Smooth muscle cell (in vitro differentiated cells): Measurements from ENCODE around the gene RPE. TPM values are rescaled to one million over a fixed set of nuclear protein-coding genes. Genes with fewer than 3 reads are reported as not detected.

Source experiments
- DNase-seq: peaks from one replicate; lab custom pipeline; 2025; ENCODE audit not compliant: unreplicated experiment; lab: John Stamatoyannopoulos, UW
- H2AFZ ChIP-seq: fragments of 200-600 bp; sonication (generic); 2 replicates; pipeline ENCODE4 v1.6.0; 2016; ENCODE audit warnings: antibody characterized with exemption, low read depth, mild to moderate bottlenecking
- H3F3A ChIP-seq: fragments of 200-600 bp; sonication (generic); 2 replicates; pipeline ENCODE4 v1.6.0; 2017; ENCODE audit warnings: antibody characterized with exemption, low read depth
- H3K27ac ChIP-seq: fragments of 200-600 bp; sonication (generic); 2 replicates; pipeline ENCODE4 v1.5.1; 2016; ENCODE audit warnings: low read depth, mild to moderate bottlenecking
- H3K27me3 ChIP-seq: fragments of 200-600 bp; sonication (generic); 2 replicates; pipeline ENCODE4 v1.6.1; 2016; ENCODE audit warnings: low read depth, mild to moderate bottlenecking
- H3K36me3 ChIP-seq: fragments of 200-600 bp; sonication (generic); 2 replicates; pipeline ENCODE4 v1.5.1; 2016; ENCODE audit warnings: low read depth
- H3K4me1 ChIP-seq: fragments of 200-600 bp; sonication (generic); 2 replicates; pipeline ENCODE4 v1.5.1; 2016; ENCODE audit warnings: low read depth
- H3K4me2 ChIP-seq: fragments of 200-600 bp; sonication (generic); 2 replicates; pipeline ENCODE4 v1.6.0; 2016; ENCODE audit warnings: mild to moderate bottlenecking
- H3K4me3 ChIP-seq: fragments of 200-600 bp; sonication (generic); 2 replicates; pipeline ENCODE4 v1.5.1; 2016; ENCODE audit warnings: mild to moderate bottlenecking
- H3K79me2 ChIP-seq: fragments of 200-600 bp; sonication (generic); 2 replicates; pipeline ENCODE4 v1.6.0; 2016; ENCODE audit warnings: low read depth, mild to moderate bottlenecking
- H3K9ac ChIP-seq: fragments of 200-600 bp; sonication (generic); 2 replicates; pipeline ENCODE4 v1.6.0; 2016; ENCODE audit warnings: low read depth
- H3K9me3 ChIP-seq: fragments of 200-600 bp; sonication (generic); replicated peaks from 2 replicates; pipeline ENCODE4 v1.5.1; 2016; ENCODE audit warnings: low read depth
- H4K20me1 ChIP-seq: fragments of 200-600 bp; sonication (generic); 2 replicates; pipeline ENCODE4 v1.6.0; 2016; ENCODE audit warnings: low read depth
- WGBS: methylation state at CpG from one replicate; pipeline ENCODE4 v1.1.7; 2016; ENCODE audit warnings: low lambda C conversion rate; 5-methylcytosine and 5-hydroxymethylcytosine counted together
- polyA plus RNA-seq: library from polyadenylated mRNA; unstranded; fragments of >200 nt; fragmentation: Nextera tagmentation; extraction: Ambion mirVana; gene quantifications from 2 replicates; pipeline ENCODE4 v1.2.1, GENCODE V29; 2016
- total RNA-seq: library from RNA; depleted of rRNA; stranded (reverse); fragments of >200 nt; gene quantifications from 2 replicates; pipeline ENCODE4 v1.2.3, GENCODE V29; 2014
- TF ChIP-seq, protein P1 (sequence below): fragments of 200-600 bp; sonication (generic); IDR thresholded peaks from 2 replicates; pipeline ENCODE4 v1.5.1; 2017; ENCODE audit warnings: borderline replicate concordance, mild to moderate bottlenecking, antibody characterized with exemption; ENCODE audit not compliant: insufficient read depth, poor library complexity, severe bottlenecking

RPE gene
- total and polyA plus RNA-seq, 2 experiments from 2014 or later: 25.1 to 64.3 TPM

DNA sequence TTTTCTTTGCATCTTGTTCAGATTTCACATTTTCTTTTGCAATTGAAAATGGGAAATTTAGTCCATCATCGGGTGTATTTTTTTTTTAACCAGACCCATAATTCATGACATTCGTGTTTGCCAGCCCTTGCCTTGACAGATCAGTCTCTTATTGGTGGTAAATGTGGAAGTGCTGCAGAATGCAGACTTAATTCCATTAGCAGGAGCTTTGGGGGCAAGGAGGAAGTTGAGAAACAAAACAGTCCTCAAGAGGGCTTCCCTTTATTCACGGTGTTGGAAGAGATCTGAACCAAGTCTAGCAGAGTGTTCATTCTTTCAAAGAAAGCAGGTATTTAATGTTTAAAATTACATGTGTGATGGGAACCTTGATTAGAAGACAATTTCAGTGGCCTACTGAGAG is 16.6 kb upstream of the RPE start:
- Histone ChIP-seq H3F3A (no peaks in the 10 kb centered on the region), H3K36me3 (no peaks in the 10 kb centered on the region), H4K20me1 (no peaks in the 10 kb centered on the region), H3K27me3 (peaks cover 11% of the 10 kb centered on the region), H3K27ac (no peak overlapping the region), H3K4me1 (no peaks in the 10 kb centered on the region), H3K9me3 (no peaks in the 10 kb centered on the region), H3K4me3 (no peak overlapping the region), H2AFZ (no peak overlapping the region), H3K79me2 (no peaks in the 10 kb centered on the region), H3K4me2 (no peak overlapping the region), H3K9ac (no peak overlapping the region)
- no peak for DNase-seq
- TF ChIP-seq, protein P1, sequence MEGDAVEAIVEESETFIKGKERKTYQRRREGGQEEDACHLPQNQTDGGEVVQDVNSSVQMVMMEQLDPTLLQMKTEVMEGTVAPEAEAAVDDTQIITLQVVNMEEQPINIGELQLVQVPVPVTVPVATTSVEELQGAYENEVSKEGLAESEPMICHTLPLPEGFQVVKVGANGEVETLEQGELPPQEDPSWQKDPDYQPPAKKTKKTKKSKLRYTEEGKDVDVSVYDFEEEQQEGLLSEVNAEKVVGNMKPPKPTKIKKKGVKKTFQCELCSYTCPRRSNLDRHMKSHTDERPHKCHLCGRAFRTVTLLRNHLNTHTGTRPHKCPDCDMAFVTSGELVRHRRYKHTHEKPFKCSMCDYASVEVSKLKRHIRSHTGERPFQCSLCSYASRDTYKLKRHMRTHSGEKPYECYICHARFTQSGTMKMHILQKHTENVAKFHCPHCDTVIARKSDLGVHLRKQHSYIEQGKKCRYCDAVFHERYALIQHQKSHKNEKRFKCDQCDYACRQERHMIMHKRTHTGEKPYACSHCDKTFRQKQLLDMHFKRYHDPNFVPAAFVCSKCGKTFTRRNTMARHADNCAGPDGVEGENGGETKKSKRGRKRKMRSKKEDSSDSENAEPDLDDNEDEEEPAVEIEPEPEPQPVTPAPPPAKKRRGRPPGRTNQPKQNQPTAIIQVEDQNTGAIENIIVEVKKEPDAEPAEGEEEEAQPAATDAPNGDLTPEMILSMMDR: no peak
- 80% methylated on average over 3 of the region's 3 CpGs for WGBS

DNA sequence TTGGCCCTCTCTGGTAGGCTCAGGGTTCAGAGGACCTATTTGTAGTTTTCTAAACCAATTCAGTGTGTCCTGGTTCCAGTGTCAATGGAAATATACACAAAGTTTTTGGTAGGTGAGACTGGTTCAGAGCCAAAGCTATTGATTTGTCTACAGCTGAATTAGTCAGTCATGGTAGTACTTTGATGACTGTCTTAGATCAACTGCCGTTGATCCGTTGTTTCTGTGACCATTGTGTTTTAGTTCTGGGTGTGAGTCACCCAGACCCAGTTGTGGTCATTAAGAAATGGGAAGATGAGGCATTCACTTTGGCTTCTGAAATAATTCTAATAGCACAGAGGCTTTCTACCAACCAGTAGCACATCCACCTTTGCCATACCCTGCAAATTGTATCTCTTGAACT is 16.0 kb upstream of the RPE start:
- WGBS: 84% methylated on average over 2 of the region's 2 CpGs
- no peak overlapping the region for H3K4me3 ChIP-seq
- H3F3A ChIP-seq: no peaks in the 10 kb centered on the region
- no peaks in the 10 kb centered on the region for H4K20me1 ChIP-seq
- no peak for DNase-seq
- TF ChIP-seq, protein P1: no peak
- no peaks in the 10 kb centered on the region for H3K9me3 ChIP-seq
- no peaks in the 10 kb centered on the region for H3K79me2 ChIP-seq
- H3K9ac ChIP-seq: no peak overlapping the region
- no peak overlapping the region for H3K27ac ChIP-seq
- H2AFZ ChIP-seq: no peak overlapping the region
- H3K4me1 ChIP-seq: no peaks in the 10 kb centered on the region
- H3K4me2 ChIP-seq: no peak overlapping the region
- no peaks in the 10 kb centered on the region for H3K36me3 ChIP-seq
- peaks cover 14% of the 10 kb centered on the region for H3K27me3 ChIP-seq

DNA sequence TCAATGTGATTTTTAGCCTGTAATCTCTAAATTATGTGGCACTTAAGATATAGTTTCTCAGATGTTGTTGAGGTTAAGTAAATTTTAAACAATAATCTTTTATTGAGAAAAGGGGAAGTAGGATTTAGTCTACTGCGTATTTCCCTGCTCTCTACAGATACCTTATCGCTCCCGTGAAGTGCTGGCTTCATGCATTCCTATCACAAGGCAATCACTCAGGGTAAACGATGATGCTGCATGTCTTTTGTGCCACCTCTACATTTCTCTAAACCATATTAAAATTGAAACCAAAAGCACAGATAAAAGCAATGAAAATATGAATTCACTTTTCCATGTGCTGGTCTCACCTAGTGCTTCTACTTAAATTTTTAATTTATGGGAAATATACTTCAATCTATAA is 14.4 kb upstream of the RPE start:
- no peak overlapping the region for H3K4me2 ChIP-seq
- no peak for DNase-seq
- H4K20me1 ChIP-seq: no peaks in the 10 kb centered on the region
- WGBS: 81% methylated on average over 4 of the region's 4 CpGs
- H3K79me2 ChIP-seq: no peaks in the 10 kb centered on the region
- no peak overlapping the region for H3K9ac ChIP-seq
- H3K9me3 ChIP-seq: no peaks in the 10 kb centered on the region
- H3K27me3 ChIP-seq: peaks cover 14% of the 10 kb centered on the region
- no peaks in the 10 kb centered on the region for H3K4me1 ChIP-seq
- H3F3A ChIP-seq: no peaks in the 10 kb centered on the region
- no peaks in the 10 kb centered on the region for H3K36me3 ChIP-seq
- TF ChIP-seq, protein P1: no peak
- H3K27ac ChIP-seq: no peak overlapping the region
- H3K4me3 ChIP-seq: no peak overlapping the region
- no peak overlapping the region for H2AFZ ChIP-seq

DNA sequence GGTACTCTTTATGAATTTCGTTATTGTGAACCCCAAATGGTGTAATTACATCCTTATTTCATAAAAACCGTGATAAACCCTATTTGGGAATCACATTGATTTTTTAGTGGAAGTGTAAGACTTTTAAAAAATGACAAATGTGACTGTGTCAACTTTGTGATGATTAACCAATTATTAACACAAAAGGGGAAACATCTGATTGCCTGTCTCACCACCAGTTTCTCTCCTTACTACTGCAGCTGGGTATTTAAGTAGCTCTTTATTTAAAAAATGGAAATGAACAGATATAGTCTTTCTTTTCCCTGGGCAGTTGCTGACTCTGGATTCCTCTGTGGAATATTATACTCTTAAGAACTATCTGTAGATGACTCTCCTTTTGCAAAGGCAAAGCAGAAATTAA is 11.6 kb upstream of the RPE start:
- H2AFZ ChIP-seq: no peak overlapping the region
- no peaks in the 10 kb centered on the region for H3K79me2 ChIP-seq
- no peak overlapping the region for H3K4me3 ChIP-seq
- H3F3A ChIP-seq: no peaks in the 10 kb centered on the region
- H3K4me1 ChIP-seq: no peaks in the 10 kb centered on the region
- H3K36me3 ChIP-seq: no peaks in the 10 kb centered on the region
- 52% methylated on average over 2 of the region's 2 CpGs for WGBS
- H3K9ac ChIP-seq: no peak overlapping the region
- H3K4me2 ChIP-seq: no peak overlapping the region
- H3K27me3 ChIP-seq: peaks cover 14% of the 10 kb centered on the region
- H4K20me1 ChIP-seq: no peaks in the 10 kb centered on the region
- DNase-seq: no peak
- TF ChIP-seq, protein P1: no peak
- H3K9me3 ChIP-seq: no peaks in the 10 kb centered on the region
- no peak overlapping the region for H3K27ac ChIP-seq
